RPMI7951 (cell line): Measurements from ENCODE around the gene PSMC5. TPM values are rescaled to one million over a fixed set of nuclear protein-coding genes. Genes with fewer than 3 reads are reported as not detected.
"Not testable (repeated sequence)": the region's sequence is repeated elsewhere in the genome, so short reads cannot be mapped to it uniquely, and the experiment has no call there.

Experiments
- DNase-seq: peaks from one replicate; pipeline ENCODE4 v3.0.0-alpha.2; 2012; ENCODE audit warnings: low read depth
- total RNA-seq: library from RNA; depleted of rRNA; stranded (reverse); fragments of >200 nt; shearing (Covaris generic); gene quantifications from 2 replicates; pipeline ENCODE4 v1.2.3, GENCODE V29; 2014; rRNA removed

Gene PSMC5
- total RNA-seq, 1 experiment from 2014 or later = 54.2 TPM

GRCh38 chr17:63870292-63870665 is 43.0 kb downstream of the PSMC5 start:
- not testable (repeated sequence) for DNase-seq

- not testable (repeated sequence) for DNase-seq
Observed at GRCh38 chr17:63871646-63872365, 44.6 kb downstream of the PSMC5 start.

GRCh38 chr17:63873577-63873976 is 46.3 kb downstream of the PSMC5 start, which contains the start of gene CSH2:
Gene CSH2 (minus strand): TSS chr17:63873677. CDS start chr17:63873614, 63 bp downstream.
- not testable (repeated sequence) for DNase-seq

- DNase-seq = not testable (repeated sequence)
Observed at GRCh38 chr17:63874061-63874626, 46.9 kb downstream of the PSMC5 start.

DNA sequence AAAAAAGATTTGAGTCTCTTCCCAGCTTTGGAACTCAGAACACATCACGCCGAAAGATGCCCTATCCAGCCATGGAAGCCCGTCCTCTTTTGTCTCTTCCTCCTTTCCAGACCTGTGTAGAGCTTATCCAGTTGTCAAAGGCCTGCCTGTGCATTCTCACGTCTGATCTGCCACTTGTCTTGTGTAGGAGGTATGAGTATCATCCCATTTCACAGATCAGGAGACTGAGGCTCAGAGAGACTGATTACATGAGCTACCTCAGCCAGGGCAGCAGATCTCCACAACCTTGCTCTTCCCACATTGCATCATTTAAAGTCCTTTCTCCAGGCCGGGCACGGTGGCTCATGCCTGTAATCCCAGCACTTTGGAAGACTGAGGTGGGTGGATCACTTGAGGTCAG is 47.5 kb downstream of the PSMC5 start:
- DNase-seq = not testable (repeated sequence)

GRCh38 chr17:63878413-63878812 is 51.2 kb downstream of the PSMC5 start:
- DNase-seq = not testable (repeated sequence)

- DNase-seq = no peak
Observed at GRCh38 chr17:63880706-63881105, 53.5 kb downstream of the PSMC5 start.

DNA sequence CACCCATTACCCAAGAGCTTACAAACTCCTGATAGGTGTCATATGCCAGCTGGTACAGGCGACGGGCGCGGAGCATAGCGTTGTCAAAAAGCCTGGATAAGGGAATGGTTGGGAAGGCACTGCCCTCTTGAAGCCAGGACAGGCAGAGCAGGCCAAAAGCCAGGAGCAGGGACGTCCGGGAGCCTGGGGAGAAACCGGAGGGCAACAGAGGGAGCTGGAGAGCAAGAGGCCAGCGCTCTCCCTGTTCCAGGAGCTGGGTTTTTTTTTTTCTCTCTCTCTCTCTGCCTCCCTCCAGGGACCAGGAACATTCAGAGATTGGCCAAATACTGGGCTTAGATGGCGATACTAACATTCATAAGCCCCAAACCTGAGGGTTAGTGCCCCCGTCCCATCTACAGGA is 54.1 kb downstream of the PSMC5 start:
- DNase-seq = not testable (repeated sequence)

Other genes starting within 250 kb of the PSMC5 start
- gene TACO1, start 226.5 kb upstream of the PSMC5 start, total RNA-seq = 12.6 and 16.7 TPM in 2 replicates
- gene MAP3K3, start 205.0 kb upstream of the PSMC5 start, total RNA-seq = 15.3 and 18.1 TPM in 2 replicates
- 4.9 and 10.2 TPM in 2 replicates for gene LIMD2, start 127.3 kb upstream of the PSMC5 start, total RNA-seq
- 10.1 and 13.7 TPM in 2 replicates for gene STRADA, start 85.6 kb upstream of the PSMC5 start, total RNA-seq
- gene CCDC47, start 53.8 kb upstream of the PSMC5 start, total RNA-seq = 39.9 and 49.3 TPM in 2 replicates
- 18.0 and 19.8 TPM in 2 replicates for gene DDX42, start 53.3 kb upstream of the PSMC5 start, total RNA-seq
- gene FTSJ3, start 232 bp downstream of the PSMC5 start, total RNA-seq = 49.5 and 62.1 TPM in 2 replicates
- 64.9 and 69.0 TPM in 2 replicates for gene SMARCD2, start 15.3 kb downstream of the PSMC5 start, total RNA-seq
- not detected in 2 replicates for gene CSH2, start 46.2 kb downstream of the PSMC5 start, total RNA-seq
- gene GH2, start 54.5 kb downstream of the PSMC5 start, total RNA-seq = not detected in 2 replicates
- gene CSH1, start 69.1 kb downstream of the PSMC5 start, total RNA-seq = not detected in 2 replicates
- not detected in 2 replicates for gene CSHL1, start 83.8 kb downstream of the PSMC5 start, total RNA-seq
- gene GH1, start 91.4 kb downstream of the PSMC5 start, total RNA-seq = not detected in 2 replicates
- gene CD79B, start 104.9 kb downstream of the PSMC5 start, total RNA-seq = 0.20 TPM in 1 of 2 replicates, not detected in the other
- gene SCN4A, start 145.5 kb downstream of the PSMC5 start, total RNA-seq = not detected in 2 replicates
- gene PRR29, start 170.9 kb downstream of the PSMC5 start, total RNA-seq = not detected in 2 replicates
- not detected in 2 replicates for gene ICAM2, start 193.2 kb downstream of the PSMC5 start, total RNA-seq